NCI-H2196 (cell line): ENCODE data around the gene DDX39A.
"Not testable (repeated sequence)": the region's sequence is repeated elsewhere in the genome, so short reads cannot be mapped to it uniquely, and the experiment has no call there.

Experiments
- DNase-seq: peaks from one replicate; lab custom pipeline; 2025; ENCODE audit not compliant: unreplicated experiment; lab: John Stamatoyannopoulos, UW

Gene DDX39A

DNA sequence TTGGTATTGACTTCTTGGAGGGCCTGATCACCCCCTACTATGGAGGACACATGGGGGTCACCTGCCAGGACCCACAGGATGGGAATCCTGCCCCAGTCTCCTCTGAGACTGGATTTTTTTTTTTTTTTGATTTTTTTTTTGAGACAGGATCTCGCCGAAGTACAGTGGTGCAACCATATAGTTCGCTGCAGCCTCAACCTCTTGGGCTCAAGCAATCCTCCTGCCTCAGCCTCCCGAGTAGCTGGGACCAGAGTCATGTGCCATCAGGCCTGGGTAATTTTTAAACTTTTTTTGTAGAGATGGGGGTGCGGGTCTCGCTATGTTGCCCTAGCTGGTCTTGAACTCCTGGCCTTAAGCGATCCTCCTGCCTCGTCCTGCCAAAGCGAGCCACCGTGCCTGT lies 52.1 kb downstream of the DDX39A start:
- no peak for DNase-seq

DNA sequence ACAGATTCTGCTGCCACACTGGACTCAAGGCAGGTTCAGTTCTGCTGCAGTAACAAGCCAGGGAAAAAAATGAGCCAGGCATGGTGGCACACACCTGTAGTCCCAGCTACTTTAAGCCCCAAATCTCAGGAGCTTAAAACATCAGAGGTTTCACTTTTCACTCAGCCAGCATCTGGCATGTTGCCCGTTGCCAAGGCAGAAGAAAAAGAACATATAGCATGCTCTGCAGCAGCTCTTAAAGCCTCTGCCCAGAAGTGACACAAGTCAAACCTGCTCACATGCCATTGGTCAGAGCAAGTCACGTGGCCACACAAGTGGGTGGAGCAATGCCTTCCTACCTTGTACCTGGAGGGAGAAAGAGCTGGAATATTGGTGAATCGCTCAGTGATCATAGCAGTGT lies 52.6 kb downstream of the DDX39A start:
- DNase-seq, result peak; percentile 96

DNA sequence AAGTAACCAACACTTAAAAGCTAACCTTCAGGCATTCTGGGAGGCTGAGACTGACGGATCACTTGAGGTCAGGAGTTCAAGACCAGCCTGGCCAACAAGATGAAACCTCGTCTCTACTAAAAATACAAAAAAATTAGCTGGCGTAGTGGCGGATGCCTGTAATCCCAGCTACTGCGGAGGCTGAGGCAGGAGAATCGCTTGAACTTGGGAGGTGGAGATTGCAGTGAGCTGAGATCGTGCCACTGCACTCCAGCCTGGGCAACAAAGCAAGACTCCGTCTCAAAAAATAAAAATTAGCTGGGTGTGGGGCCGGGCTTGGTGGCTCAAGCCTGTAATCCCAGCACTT lies 55.1 kb downstream of the DDX39A start:
- not testable (repeated sequence) for DNase-seq

DNA sequence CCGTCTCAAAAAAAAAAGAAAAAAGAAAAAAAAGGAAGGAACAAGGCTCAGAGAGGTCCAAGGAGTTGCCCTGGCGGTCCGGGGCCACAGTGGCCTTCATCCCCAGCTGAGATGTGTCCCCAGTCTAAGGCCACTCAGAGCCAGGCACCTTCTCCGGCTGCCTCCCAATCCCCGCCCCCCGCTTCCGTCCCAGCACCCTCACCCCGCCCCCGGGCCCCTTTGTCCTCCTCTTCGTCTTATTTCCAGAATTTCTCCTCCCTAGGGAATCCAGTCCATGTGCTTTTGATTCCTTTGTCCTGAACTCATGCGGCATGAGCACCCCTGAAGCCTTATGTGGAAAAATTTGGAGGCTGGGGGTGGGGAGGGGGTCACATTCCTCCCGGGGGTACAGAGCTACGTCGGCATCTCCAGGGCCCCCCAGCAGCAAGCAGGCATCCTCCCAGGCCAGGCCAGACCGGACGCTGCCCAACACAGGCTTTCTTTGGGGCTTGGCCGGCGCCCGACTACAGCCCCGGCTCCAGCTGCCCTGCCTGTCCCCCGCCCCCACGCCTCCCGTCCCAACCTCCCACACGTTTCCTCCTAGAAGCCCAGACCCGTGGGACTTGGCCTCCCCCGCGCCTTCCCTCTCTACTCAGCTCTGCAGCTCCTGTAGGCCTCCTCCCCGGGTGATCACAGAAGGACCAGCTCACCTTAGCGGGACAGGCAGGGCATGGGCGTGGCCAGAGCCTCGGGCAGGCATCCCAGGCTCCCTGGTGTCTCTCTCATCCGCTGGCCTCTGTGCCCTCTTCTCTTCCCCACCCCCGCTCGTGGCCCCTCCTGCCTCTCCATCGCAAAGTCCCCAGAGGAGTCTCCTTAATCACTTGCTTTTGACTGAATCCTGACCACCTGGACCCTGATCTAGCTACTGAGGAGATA lies 55.7 kb downstream of the DDX39A start:
- DNase-seq, result peak; percentile 5

DNA sequence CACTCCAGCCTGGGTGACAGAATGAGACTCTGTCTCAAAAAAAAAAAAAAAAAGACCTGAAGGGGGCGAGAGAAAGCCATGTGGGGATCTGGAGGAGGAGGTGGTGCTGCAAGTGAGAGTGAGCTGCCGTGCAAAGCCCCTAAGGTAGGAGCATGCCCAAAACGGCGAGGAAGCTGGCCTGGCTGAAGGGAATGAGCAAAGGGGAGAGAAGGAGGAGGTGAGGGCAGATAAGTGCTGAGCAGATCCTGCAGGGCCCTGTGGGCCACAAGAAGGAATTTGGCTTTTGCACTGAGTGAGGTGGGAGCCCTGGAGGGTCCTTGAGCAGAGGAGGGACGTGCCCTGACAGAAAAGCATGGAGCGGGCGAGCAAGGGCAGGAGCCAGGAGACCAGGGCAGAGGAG lies 57.3 kb downstream of the DDX39A start:
- no peak for DNase-seq
